HepG2 (cell line): ENCODE measurements around the gene WDFY1. TPM values are rescaled to one million over a fixed set of nuclear protein-coding genes. Genes with fewer than 3 reads are reported as not detected.
A peak's percentile ranks its signal among the peaks of the same experiment; 100 is the strongest.

ENCODE experiments used
- NFATC3 ChIP-seq: sonication (generic); formaldehyde crosslinking; IDR thresholded peaks from 2 replicates; pipeline ENCODE4 v1.5.1; 2020; ENCODE audit warnings: mild to moderate bottlenecking, missing genetic modification reagents
- U2AF2 ChIP-seq: fragments of 200-400 bp; formaldehyde crosslinking; IDR thresholded peaks from 2 replicates; pipeline ENCODE4 v1.6.1; 2017; ENCODE audit warnings: low read depth, mild to moderate bottlenecking, low read length
- ZBTB7B ChIP-seq: sonication (generic); formaldehyde crosslinking; IDR thresholded peaks from 2 replicates; pipeline ENCODE4 v1.4.0; 2020; ENCODE audit warnings: missing genetic modification reagents
- ZBTB8A ChIP-seq: sonication (generic); formaldehyde crosslinking; IDR thresholded peaks from 2 replicates; pipeline ENCODE4 v1.4.0; 2020; ENCODE audit warnings: mild to moderate bottlenecking, low read depth, missing genetic modification reagents, borderline replicate concordance
- ZFP90 ChIP-seq: sonication (generic); formaldehyde crosslinking; IDR thresholded peaks from 2 replicates; pipeline ENCODE4 v1.8.0; 2022; ENCODE audit warnings: missing genetic modification reagents, mild to moderate bottlenecking, inconsistent platforms, borderline replicate concordance
- ZNF570 ChIP-seq: sonication (generic); formaldehyde crosslinking; IDR thresholded peaks from 2 replicates; pipeline ENCODE4 v1.4.0; 2020; ENCODE audit warnings: mild to moderate bottlenecking, missing genetic modification reagents, borderline replicate concordance
- ZNF737 ChIP-seq: sonication (generic); formaldehyde crosslinking; IDR thresholded peaks from 2 replicates; pipeline ENCODE4 v1.5.0; 2020; ENCODE audit warnings: missing genetic modification reagents, mild to moderate bottlenecking, borderline replicate concordance
- ZNF776 ChIP-seq: sonication (generic); formaldehyde crosslinking; IDR thresholded peaks from 2 replicates; pipeline ENCODE4 v1.4.0; 2020; ENCODE audit warnings: mild to moderate bottlenecking, missing genetic modification reagents
- polyA plus RNA-seq, 8 experiments: library from polyadenylated mRNA; depleted of rRNA in 3 of 8; stranded (reverse) in 7 of 8; unstranded in 1 of 8; fragments of >200 nt; fragmentation: Illumina TruSeq in 4 of 8; extraction: Trizol in 4 of 8; gene quantifications; 2 replicates each; pipeline versions ENCODE4 v1.2.1 to v1.2.3, GENCODE V29; 2011 to 2016; ENCODE audit warnings: low read depth in 4 of 8, missing spikeins in 1 of 8, mixed read lengths in 1 of 8; ENCODE audit not compliant: insufficient read depth in 1 of 8
- total RNA-seq, 5 experiments: library from RNA; depleted of rRNA; stranded (reverse); fragments of >200 nt; fragmentation: Illumina TruSeq; extraction: Trizol; gene quantifications; 2 replicates each; pipeline ENCODE4 v1.2.3, GENCODE V29; 2016; ENCODE audit warnings: low read depth in 1 of 5
- TF ChIP-seq, protein P1 (sequence below), 2 experiments: sonication (generic) in 1 of 2; formaldehyde crosslinking in 1 of 2; IDR thresholded peaks; 2 replicates each; pipeline versions ENCODE4 v1.4.0 to v1.6.1; 2016 to 2020; ENCODE audit warnings: borderline replicate concordance in 1 of 2, low read depth in 1 of 2, mild to moderate bottlenecking in 1 of 2, missing genetic modification reagents in 1 of 2
- TF ChIP-seq, protein P2 (sequence below): sonication (generic); formaldehyde crosslinking; IDR thresholded peaks from 2 replicates; pipeline ENCODE4 v1.5.1; 2020; ENCODE audit warnings: missing genetic modification reagents, mild to moderate bottlenecking, borderline replicate concordance
- TF ChIP-seq, protein P3 (sequence below): sonication (generic); formaldehyde crosslinking; IDR thresholded peaks from 2 replicates; pipeline ENCODE4 v1.4.0; 2020; ENCODE audit warnings: missing genetic modification reagents, low read depth, mild to moderate bottlenecking, borderline replicate concordance
- TF ChIP-seq, protein P4 (sequence below): sonication (generic); formaldehyde crosslinking; IDR thresholded peaks from 2 replicates; pipeline ENCODE4 v1.5.0; 2020; ENCODE audit warnings: mild to moderate bottlenecking, missing genetic modification reagents, moderate library complexity
- TF ChIP-seq, protein P5 (sequence below): sonication (generic); formaldehyde crosslinking; IDR thresholded peaks from 2 replicates; pipeline ENCODE4 v1.5.1; 2020; ENCODE audit warnings: missing genetic modification reagents, mild to moderate bottlenecking, borderline replicate concordance

The WDFY1 gene
- total and polyA plus RNA-seq, 2 of the 13 experiments (the other 11 are each of a cell fraction or from before 2014, with no cell fraction given): 77.0 to 78.4 TPM

DNA sequence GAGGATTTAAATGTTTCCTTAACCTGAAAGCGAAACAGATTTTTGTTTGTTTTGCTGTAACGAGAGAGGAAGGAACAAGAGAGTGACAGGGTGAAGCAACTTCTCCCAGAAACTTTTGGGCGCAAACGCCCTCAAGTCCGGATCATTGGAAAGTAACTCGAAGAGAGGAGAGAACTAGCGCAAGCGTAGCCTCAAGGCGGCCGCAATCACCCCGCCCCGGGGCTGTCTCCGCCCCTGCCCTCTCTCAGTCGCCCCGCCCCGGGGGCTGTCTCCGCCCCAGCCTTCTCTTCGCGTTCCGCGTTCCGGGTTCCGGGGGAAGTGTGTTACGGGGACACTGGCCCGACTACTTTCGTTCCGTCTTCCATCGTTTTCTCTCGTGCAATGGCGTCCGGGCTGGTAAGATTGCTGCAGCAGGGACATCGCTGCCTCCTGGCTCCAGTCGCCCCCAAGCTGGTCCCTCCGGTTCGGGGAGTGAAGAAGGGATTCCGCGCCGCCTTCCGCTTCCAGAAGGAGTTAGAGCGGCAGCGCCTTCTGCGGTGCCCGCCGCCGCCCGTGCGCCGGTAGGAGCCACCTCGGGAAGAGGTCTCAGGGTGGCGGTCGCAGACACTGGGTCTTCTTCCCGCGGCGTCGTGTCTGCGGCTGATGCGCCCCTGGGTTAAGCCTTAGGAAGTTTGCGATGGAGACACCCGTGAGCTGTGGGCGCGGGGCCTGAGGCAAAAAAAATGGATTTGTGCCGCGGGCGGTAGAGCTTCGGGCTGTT lies 12.1 kb upstream of the WDFY1 start, which contains the start of gene MRPL44 (continued):
- TF ChIP-seq, protein P1, sequence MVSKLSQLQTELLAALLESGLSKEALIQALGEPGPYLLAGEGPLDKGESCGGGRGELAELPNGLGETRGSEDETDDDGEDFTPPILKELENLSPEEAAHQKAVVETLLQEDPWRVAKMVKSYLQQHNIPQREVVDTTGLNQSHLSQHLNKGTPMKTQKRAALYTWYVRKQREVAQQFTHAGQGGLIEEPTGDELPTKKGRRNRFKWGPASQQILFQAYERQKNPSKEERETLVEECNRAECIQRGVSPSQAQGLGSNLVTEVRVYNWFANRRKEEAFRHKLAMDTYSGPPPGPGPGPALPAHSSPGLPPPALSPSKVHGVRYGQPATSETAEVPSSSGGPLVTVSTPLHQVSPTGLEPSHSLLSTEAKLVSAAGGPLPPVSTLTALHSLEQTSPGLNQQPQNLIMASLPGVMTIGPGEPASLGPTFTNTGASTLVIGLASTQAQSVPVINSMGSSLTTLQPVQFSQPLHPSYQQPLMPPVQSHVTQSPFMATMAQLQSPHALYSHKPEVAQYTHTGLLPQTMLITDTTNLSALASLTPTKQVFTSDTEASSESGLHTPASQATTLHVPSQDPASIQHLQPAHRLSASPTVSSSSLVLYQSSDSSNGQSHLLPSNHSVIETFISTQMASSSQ (IDR thresholded peaks at IDR 0.05; ENCODE audit: low read depth): peak; percentile 69
- TF ChIP-seq, protein P1 (CRISPR knock-in tag; IDR thresholded peaks at IDR 0.05; ENCODE audit: borderline replicate concordance): peak; percentile 91
- TF ChIP-seq ZFP90 (CRISPR knock-in tag): peak; percentile 97
- no peak; the same call in 1 of the 2 replicates for TF ChIP-seq ZNF737 (CRISPR knock-in tag)
- TF ChIP-seq, protein P2, sequence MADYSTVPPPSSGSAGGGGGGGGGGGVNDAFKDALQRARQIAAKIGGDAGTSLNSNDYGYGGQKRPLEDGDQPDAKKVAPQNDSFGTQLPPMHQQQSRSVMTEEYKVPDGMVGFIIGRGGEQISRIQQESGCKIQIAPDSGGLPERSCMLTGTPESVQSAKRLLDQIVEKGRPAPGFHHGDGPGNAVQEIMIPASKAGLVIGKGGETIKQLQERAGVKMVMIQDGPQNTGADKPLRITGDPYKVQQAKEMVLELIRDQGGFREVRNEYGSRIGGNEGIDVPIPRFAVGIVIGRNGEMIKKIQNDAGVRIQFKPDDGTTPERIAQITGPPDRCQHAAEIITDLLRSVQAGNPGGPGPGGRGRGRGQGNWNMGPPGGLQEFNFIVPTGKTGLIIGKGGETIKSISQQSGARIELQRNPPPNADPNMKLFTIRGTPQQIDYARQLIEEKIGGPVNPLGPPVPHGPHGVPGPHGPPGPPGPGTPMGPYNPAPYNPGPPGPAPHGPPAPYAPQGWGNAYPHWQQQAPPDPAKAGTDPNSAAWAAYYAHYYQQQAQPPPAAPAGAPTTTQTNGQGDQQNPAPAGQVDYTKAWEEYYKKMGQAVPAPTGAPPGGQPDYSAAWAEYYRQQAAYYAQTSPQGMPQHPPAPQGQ (CRISPR knock-in tag): peak; percentile 99; the same call in 1 of the 2 replicates
- TF ChIP-seq ZBTB7B (CRISPR knock-in tag): peak; percentile 95
- TF ChIP-seq, protein P3, sequence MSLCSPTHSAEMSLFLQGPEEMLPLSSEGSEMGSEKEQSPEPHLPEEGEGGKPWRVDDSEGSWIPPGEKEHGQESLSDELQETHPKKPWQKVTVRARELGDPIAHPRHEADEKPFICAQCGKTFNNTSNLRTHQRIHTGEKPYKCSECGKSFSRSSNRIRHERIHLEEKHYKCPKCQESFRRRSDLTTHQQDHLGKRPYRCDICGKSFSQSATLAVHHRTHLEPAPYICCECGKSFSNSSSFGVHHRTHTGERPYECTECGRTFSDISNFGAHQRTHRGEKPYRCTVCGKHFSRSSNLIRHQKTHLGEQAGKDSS: peak; percentile 99
- TF ChIP-seq, protein P4, sequence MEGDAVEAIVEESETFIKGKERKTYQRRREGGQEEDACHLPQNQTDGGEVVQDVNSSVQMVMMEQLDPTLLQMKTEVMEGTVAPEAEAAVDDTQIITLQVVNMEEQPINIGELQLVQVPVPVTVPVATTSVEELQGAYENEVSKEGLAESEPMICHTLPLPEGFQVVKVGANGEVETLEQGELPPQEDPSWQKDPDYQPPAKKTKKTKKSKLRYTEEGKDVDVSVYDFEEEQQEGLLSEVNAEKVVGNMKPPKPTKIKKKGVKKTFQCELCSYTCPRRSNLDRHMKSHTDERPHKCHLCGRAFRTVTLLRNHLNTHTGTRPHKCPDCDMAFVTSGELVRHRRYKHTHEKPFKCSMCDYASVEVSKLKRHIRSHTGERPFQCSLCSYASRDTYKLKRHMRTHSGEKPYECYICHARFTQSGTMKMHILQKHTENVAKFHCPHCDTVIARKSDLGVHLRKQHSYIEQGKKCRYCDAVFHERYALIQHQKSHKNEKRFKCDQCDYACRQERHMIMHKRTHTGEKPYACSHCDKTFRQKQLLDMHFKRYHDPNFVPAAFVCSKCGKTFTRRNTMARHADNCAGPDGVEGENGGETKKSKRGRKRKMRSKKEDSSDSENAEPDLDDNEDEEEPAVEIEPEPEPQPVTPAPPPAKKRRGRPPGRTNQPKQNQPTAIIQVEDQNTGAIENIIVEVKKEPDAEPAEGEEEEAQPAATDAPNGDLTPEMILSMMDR (CRISPR knock-in tag): peak; percentile 44
- 0 out of 2 replicates have a peak, but pooled peaks have one; percentile 91 for TF ChIP-seq ZNF570 (CRISPR knock-in tag)
- peak; percentile 81; the same call in 1 of the 2 replicates for TF ChIP-seq U2AF2
- peak; percentile 91 for TF ChIP-seq ZNF776 (CRISPR knock-in tag)
- TF ChIP-seq ZBTB8A (CRISPR knock-in tag): peak; percentile 97
- TF ChIP-seq NFATC3 (CRISPR knock-in tag): peak; percentile 90
- TF ChIP-seq, protein P5, sequence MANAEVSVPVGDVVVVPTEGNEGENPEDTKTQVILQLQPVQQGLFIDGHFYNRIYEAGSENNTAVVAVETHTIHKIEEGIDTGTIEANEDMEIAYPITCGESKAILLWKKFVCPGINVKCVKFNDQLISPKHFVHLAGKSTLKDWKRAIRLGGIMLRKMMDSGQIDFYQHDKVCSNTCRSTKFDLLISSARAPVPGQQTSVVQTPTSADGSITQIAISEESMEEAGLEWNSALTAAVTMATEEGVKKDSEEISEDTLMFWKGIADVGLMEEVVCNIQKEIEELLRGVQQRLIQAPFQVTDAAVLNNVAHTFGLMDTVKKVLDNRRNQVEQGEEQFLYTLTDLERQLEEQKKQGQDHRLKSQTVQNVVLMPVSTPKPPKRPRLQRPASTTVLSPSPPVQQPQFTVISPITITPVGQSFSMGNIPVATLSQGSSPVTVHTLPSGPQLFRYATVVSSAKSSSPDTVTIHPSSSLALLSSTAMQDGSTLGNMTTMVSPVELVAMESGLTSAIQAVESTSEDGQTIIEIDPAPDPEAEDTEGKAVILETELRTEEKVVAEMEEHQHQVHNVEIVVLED (CRISPR knock-in tag): peak; percentile 86
